ELR (cell line): Measurements from ENCODE around the gene NDUFA3.

Experiments used
- DNase-seq: peaks from one replicate; pipeline ENCODE4 v3.0.0-alpha.2; 2015; ENCODE audit warnings: low read depth

The NDUFA3 gene

GRCh38 chr19:54107876-54108490 lies 5.3 kb downstream of the NDUFA3 start:
- no peak for DNase-seq

DNA sequence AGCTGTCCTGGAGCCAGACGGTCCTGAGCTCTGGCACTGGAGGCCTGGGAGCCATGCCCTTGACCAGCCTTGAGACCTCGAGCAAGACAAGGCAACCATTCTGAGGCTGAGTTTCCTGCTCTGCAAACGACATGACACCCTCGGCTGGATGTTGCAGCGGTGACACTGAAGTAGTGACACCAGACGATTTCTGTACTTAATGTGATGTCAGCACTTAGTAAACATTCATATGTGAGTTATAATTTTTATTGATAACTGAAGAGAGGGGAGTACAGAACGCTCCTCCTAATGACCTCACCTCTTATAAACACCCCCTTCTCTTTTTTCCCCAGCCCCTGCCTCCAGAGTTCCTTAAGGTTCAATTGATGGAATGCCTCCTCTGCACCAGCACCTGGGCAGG lies 5.8 kb downstream of the NDUFA3 start:
- DNase-seq, result no peak

GRCh38 chr19:54109651-54110050 lies 7.0 kb downstream of the NDUFA3 start:
- no peak for DNase-seq

- DNase-seq, result peak; percentile 66
Measured at GRCh38 chr19:54114340-54115108, 11.9 kb downstream of the NDUFA3 start.

- peak; percentile 99 for DNase-seq
Measured at GRCh38 chr19:54115109-54116063, 12.7 kb downstream of the NDUFA3 start, which contains the start of the genes PRPF31 and TFPT. TSS of gene PRPF31 (plus strand) at chr19:54115754. CDS start at chr19:54118279, 2,525 bp downstream. TSS of gene TFPT (minus strand) at chr19:54115657. CDS start at chr19:54115269, 388 bp downstream.

- no peak for DNase-seq
Measured at GRCh38 chr19:54121259-54121658, 18.6 kb downstream of the NDUFA3 start.

- DNase-seq, result no peak
Measured at GRCh38 chr19:54123682-54124081, 21.0 kb downstream of the NDUFA3 start.

DNA sequence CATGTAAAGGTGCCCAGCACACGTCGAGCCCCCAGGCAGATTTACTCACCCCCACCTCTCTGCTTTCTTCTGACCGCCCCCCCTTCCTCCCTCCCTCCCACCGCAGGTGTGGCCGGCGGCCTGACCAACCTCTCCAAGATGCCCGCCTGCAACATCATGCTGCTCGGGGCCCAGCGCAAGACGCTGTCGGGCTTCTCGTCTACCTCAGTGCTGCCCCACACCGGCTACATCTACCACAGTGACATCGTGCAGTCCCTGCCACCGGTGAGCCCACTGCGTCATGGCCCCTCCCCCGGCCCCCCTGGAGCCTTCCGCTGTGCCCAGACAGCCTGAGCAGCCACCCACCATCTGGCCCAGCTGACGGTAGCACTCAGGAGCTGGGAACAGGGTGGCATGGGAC lies 21.7 kb downstream of the NDUFA3 start:
- no peak for DNase-seq

- DNase-seq, result no peak
Measured at GRCh38 chr19:54125713-54126112, 23.1 kb downstream of the NDUFA3 start.

- DNase-seq, result no peak
Measured at GRCh38 chr19:54127688-54128440, 25.2 kb downstream of the NDUFA3 start.

GRCh38 chr19:54128441-54128725 lies 25.7 kb downstream of the NDUFA3 start:
- no peak for DNase-seq

- DNase-seq, result no peak
Measured at GRCh38 chr19:54128796-54129616, 26.4 kb downstream of the NDUFA3 start.

GRCh38 chr19:54129617-54129996 lies 27.0 kb downstream of the NDUFA3 start:
- DNase-seq, result no peak

- DNase-seq, result peak; percentile 10
Measured at GRCh38 chr19:54133312-54133956, 30.8 kb downstream of the NDUFA3 start.

DNA sequence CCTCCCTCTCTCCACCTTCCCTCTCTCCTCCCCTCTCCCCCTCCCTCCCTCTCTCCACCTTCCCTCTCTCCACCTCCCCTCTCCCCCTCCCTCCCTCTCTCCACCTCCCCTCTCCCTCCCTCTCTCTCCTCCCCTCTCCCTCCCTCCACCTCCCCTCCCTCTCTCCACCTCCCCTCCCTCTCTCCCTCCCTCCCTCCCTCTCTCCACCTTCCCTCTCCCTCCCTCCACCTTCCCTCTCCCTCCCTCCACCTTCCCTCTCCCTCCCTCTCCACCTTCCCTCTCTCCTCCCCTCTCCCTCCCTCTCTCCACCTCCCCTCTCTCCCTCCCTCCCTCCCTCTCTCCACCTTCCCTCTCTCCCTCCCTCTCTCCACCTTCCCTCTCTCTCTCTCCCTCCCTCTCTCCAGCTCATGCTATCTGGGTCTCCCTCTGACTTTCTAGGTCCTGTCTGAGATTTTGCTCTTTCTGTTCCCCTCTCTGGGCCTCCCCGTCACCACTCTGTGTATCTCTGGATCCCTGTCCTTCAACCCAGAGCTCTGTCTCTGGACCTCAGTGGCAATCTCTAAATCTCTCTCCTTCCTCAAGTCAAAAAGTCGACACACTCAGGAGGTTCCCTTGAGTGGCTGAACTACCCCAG lies 31.4 kb downstream of the NDUFA3 start:
- DNase-seq, result no peak

DNA sequence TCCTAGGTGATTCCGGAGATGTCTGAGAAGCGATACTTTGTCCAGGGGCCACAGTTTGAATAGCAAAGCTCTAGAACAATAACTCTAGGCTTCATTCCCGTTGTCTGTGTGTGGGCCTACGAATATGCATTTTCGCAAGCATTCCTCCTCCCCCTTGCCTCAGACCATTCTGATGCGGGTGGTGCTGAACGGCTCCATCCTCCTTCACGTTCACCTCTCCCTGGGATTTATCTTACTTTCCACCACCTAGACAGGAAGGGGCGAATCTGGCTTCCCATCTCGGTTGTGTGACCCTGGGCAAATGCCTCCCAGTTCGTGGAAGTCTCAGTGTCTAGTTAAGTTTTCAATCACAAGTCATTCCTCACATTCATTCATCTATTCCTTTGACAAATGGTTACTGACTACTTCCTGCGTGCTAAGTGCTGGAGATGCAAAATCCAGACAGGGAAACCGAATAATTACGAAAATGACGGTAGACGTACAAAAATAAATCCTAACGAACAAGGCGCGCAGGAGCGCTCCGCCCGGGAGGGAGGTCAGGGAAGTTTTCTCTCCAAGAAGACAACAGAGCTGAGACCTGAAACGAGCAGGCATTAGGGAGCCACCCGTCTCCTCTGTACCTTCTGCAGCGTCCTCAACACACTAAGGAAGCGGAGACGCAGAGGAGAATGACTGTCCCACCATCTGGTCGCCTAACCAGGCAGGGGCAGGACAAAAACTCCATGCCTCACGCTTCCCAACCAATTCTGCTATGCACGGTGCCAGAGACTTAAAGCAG lies 33.6 kb downstream of the NDUFA3 start:
- DNase-seq, result peak; percentile 46

DNA sequence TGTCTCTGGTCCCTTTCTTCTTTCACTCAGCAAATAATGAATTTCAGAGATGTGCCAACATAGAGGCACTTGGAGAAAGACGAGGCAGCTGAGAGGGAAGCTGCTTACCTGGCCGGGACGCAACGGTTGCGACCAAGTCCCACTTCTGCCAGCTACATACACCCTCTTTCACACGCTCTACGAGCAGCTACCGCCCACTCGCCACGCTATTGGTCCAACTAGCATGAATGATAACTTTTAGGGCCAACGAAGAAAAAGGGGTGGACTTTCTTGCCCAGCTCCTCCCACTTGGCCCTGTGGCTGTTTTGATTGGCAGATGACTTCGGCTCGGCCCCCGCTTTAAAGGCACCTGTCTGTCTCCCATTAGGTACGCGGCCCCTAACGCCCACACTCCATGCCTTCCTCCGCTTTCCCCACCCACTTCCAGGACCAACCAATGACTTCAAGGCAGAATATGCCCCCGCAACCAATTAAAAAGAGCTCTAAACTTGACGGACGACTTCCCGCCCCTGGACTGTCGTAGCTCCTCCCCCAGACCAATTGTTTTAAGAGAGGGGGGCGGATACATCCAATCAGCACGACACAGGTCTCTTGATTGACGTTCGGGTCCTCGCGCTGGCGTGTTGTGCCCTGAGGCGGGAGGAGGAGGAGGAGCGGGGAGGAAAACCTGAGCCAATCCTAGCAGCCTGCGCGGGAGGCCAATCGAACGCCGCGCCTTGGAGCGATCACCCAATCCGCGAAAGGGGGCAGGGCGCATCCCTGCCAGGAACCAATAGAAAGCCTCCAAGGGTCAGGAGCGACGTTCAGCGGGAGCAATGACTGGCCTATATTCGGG lies 34.4 kb downstream of the NDUFA3 start:
- peak; percentile 100 for DNase-seq
